NCI-H1436 treated with DMSO at 0.1 percent for 48 hours (cell line): ENCODE results near the gene RMND5B.
"Not testable (repeated sequence)": the region's sequence is repeated elsewhere in the genome, so short reads cannot be mapped to it uniquely, and the experiment has no call there.

ENCODE experiments used
- DNase-seq: peaks from one replicate; lab custom pipeline; 2025; lab: John Stamatoyannopoulos, UW

Gene RMND5B

DNA sequence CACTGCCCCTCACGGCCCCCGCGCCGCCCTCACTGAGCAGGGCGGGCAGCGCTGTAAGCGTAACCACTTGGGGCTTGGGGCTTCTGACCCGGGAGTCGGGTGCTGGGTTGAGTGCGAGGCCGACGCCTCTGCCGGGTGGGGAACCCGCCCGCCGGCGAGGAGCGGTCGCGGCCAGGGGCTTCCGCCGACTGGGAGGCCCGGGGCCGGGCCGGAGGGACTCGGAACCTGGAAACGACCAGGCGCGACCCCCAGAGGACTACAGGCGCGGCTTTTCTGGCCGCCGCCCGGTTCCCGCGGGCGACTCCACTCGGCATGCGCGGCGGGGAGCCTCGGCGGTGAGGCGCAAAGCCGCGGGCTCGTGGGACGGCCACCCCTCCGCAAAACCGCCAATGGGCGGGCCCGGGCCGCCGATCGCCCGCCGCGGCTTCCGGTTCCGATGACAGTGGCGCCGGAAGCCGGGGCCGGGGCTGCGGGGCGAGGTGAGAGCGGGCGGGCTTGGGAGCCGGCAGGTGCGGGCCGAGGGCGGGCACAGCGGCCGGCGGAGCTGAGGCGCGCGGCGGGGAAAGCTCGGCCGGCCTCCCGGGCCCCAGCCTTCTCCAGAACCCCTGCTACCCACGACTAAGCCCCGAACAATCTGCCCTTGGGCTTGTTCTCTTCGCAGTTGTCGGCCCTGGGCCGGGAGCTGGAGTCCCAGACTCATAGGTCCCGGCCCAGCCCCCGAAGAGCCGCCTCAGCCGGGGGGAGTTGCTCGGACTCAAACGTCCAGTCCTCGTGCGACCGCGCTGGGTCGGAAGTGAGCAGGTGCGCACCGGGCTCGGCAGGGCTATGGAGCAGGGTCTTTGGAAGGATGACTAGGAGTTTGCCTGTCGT is at the start of gene RMND5B:
Gene RMND5B (plus strand): TSS at position 439 of the 870 bp plus-strand sequence. CDS start 7,106 bp downstream, outside the sequence.
- DNase-seq: no peak

- no peak for DNase-seq
Observed at GRCh38 chr5:178081571-178082243, 49.1 kb upstream of the RMND5B start.

DNA sequence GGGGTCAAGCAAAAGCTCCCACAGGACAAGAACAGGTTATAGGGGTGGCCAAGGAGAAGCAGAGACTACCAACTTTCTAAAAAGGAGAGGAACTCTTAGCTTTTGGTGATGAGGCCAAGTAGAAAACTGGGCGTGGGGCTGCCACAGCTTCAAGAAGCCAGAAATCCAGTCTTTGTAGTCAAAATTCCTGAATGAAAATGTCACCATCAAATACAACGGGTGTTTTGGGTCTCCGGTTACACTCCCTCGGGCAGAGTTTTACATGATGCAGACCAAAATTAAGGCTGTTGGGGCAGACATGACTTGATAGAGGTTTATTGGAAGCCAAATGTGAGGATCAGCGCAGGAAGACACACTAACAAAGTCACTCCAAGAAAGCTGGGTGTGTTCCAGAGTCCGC is 46.9 kb upstream of the RMND5B start:
- DNase-seq: no peak

- no peak for DNase-seq
Observed at GRCh38 chr5:178085316-178085715, 45.5 kb upstream of the RMND5B start.

DNA sequence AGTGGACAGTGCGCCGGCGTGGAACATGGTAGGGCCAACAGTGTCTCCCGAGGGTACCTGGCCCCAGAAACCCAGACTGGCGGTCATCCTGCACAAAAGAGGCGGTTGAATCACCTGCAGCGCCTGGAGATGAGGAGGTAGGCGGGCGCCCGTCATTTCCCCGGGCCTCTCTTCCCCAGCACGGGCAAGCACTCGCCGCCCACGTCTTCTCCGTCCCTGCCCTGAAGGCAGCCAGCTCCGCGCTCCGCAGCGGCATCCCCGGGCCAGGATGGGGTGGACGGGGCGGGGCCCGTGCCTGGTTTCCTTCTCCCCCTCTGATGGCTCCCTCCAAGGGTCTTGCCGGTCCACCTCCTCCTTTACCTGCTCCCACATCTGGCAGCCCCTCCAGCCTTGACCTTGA is 44.5 kb upstream of the RMND5B start:
- no peak for DNase-seq

DNA sequence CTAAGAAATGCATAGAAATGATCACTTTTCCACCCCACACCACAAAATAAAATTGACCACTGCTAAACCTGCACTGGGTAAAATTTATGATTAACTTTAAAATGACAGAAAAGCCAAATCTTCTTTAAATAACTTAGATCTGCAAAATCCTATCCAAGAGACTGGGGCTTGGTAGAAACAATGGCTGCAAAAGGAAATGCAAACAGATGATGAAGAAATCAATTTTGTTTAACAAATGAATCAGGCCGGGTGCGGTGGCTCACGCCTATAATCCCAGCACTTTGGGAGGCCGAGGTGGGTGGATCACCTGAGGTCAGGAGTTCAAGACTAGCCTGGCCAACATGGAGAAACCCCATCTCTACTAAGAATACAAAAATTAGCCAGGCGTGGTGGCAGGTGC is 43.6 kb upstream of the RMND5B start:
- not testable (repeated sequence) for DNase-seq

- DNase-seq: no peak
Observed at GRCh38 chr5:178090856-178091255, 40.0 kb upstream of the RMND5B start.

DNA sequence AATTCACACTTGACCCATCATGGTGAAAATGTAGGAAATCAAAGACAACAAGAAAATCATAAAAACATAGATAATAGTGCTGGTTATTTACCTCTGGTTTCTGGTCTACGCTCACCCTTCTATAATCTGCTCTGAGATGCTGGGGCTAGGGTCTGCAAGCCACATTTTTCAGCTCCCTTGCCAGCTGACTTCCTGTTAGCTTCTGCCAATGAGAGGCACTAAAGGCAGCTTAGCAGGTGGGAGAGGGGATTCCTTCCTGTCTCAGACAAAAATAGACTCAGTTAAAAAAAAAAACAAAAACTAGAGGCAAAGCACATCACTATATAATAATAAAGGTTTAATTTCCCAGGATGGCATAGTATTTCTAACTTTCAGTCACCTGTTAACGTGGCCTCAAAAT is 37.7 kb upstream of the RMND5B start:
- DNase-seq: no peak

- DNase-seq: no peak
Observed at GRCh38 chr5:178094345-178094744, 36.5 kb upstream of the RMND5B start.

DNA sequence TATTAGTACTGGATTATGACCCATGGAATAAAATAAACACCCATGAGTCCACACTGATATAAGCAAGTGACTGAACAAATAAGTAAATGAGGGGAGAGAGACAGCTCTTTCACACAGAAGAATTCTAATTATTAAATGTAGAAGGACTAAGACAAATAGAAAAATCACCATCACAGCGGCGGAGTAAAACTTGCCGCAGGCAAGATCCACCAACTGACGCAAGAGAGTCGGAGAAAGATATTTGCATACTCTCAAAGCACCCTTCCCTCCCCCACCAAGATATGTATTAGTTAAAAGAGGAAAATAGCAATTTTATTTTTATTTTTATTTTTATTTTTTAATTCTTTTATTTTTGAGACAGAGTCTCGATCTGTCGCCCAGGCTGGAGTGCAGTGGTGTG is 32.1 kb upstream of the RMND5B start:
- DNase-seq: no peak

DNA sequence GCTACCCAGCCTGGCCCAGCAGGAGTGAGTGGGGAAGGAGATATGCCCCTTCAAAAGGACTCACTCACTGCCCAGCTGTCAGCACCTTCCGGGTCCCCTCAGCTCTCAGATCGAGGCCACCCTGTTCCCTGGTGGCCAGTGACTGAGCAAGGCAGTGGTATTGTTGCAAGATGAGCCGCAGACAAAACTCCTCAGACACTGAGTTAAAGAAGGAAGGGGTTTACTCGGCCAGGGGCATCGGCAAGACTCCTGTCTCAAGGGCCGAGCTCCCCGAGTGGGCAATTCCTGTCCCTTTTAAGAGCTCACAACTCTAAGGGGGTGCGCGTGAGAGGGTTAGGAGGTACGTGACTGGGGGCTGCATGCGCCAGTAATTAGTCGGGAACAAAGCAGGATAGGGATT is 27.2 kb upstream of the RMND5B start:
- DNase-seq: no peak

DNA sequence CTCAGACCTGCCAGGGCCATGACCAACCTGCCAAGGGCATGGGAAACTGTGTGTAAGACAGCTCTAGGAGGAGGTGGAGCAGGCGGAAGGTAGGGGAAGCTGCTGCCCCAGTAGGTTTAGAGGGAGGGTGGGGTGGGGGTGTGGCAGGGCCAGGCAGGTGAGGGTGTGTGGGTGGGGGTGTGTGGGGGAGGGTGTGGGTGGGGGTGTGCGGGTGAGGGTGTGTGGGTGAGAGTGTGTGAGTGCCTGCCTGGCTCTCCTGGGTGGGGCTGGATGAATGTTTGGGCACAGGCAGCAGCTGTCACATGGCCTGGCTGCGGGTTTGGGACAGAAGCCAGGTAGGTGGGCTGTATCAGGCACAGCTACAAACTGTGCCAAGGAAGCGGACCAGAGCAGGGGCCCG is 26.3 kb upstream of the RMND5B start:
- DNase-seq: no peak

DNA sequence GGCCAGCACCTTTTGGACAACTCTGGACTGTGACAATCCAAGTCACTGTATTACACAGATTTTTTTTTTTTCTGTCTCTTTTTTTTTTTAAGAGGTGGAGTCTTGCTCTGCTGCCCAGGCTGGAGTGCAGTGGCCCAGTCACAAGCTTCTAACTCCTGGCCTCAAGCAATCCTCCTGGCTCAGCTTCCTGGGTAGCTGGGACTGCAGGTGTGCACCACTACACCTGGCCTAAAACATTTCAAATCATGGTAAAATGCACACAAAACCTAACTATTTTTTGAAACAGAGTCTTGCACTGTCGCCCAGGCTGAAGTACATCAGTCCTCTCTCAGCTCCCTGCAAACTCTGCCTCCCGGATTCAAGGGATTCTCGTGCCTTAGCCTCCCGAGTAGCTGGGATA is 24.7 kb upstream of the RMND5B start:
- no peak for DNase-seq

- no peak for DNase-seq
Observed at GRCh38 chr5:178106556-178107239, 24.1 kb upstream of the RMND5B start.

DNA sequence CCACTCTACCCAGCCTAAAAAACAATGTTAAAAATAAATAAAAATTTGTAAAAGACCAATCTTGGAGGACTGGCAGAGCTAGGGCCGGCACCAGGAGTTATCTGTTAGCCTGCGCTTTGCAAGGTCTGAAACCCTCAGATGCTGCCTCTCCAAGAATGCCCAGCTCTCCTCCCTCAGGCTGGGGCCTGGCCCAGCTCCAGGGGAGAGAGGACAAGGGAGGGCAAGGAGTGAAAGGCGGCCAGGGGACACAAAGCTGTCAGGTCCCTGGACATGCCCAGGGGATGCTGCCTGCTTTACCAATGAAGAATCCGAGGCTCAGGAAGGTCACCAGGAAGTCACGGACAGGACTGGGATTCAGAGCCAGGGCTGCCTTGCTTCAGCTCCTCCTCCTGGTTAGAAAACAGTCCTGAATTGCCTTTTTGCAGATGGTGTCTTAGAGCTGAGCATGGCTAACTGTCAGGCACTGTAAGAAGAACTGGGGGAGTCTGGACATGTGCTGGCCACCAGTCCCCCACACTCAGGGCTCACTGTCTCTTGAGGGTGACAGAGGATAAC is 23.0 kb upstream of the RMND5B start:
- DNase-seq: no peak

DNA sequence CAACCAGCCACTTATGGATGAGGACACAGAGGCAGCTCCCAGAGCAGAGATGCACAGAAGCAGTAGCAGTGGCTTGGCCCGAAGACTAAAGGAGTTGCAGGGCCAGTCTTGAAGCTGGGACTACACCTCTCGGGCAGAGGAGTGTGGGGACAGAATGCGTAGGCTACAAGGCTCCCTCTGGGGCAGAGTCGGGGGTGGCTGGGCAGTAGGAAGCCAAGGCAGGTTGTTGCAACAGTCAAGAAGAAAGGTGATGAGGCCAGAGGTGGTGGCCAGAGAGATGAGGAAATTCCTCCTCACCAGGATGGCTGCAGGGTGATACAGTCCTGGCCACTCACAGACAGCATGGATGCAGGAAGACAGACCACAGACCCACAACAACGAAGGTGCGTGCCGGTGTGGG is 22.4 kb upstream of the RMND5B start:
- DNase-seq: no peak

GRCh38 chr5:178108966-178109365 is 21.8 kb upstream of the RMND5B start:
- no peak for DNase-seq

- no peak for DNase-seq
Observed at GRCh38 chr5:178110511-178110910, 20.3 kb upstream of the RMND5B start.

GRCh38 chr5:178111925-178112324 is 18.9 kb upstream of the RMND5B start:
- no peak for DNase-seq

DNA sequence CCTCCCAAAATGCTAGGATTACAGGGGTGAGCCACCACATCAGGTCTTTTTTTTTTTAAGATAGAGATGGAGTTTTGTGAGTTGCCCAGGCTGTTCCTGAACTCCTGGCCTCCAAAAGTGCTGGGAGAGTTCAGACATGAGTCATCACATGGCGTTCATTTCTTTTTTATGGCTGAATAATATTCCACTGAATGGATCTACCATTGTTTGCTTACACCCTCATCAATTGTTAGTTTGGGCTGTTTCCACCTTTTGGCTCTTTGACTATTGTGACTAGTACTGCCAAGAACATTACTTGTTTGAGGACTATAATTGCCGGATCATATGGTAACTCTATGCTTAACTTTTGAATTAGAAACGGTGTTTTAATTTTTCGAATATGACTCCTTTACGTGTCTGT is 18.3 kb upstream of the RMND5B start:
- no peak for DNase-seq

GRCh38 chr5:178113141-178113787 is 17.6 kb upstream of the RMND5B start, which contains the start of gene N4BP3:
Gene N4BP3, plus strand, starts transcription at chr5:178113532. Its CDS starts 6,052 bp downstream, at chr5:178119584.
- no peak for DNase-seq

DNA sequence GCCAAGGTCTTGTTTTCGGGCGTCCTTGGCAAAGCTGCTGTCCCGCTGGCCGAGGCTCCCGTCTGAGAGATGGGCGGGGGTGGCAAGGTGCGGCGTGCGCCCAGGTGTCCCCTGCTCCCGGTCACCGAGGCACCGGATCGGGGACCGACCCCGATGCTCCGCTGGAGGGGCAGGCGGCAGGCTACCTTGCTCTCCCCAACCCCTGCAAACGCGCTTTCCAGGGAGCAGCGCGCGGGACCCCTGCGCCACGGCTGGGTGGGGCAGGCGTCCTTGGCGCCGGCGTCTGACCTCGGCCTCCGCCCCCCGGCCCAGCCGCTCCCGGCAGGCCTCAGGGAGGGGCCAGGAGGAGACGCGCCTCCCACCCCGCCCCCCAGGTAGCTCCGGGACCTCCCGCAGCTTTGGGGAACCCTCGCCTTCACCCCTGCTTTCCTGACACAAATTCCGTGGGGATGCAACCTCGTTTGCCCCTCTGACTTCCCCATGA is 16.9 kb upstream of the RMND5B start:
- no peak for DNase-seq
